HG03139 (cell line): ENCODE measurements around the gene TBX20.
"Not testable (repeated sequence)": the region's sequence is repeated elsewhere in the genome, so short reads cannot be mapped to it uniquely, and the experiment has no call there.

Experiments
- ATAC-seq: cut with Tn5 transposase; IDR thresholded peaks from one replicate; pipeline ENCODE4 v1.9.1; 2021; ENCODE audit not compliant: unreplicated experiment

Gene TBX20

DNA sequence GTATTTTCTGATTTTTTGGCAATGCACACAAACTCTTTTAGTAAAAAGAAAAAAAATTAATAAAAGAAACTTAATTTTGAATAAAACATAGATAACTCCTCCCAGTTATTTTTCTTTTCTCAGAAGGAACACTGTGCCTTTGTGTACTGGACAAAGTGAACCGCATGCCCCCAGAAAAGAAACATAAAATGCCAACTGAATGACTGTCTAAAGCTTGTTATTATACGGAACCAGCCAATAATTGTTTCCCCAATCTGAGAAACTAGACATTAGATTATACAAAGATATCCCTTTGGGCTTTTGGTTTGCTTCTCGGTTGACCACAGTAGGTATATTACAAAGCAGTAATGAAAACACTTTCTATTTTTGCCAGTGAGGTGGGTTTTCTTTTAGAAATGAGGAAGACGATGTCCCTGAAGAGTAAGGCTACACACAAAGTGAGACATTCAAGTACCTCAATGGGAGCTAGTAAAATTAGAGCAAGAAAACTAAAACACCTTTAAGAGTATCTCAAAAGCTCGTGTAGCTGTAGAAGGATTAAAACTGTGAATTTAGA is 25.3 kb downstream of the TBX20 start:
- ATAC-seq = not testable (repeated sequence)

GRCh38 chr7:35227438-35227837 is 26.5 kb downstream of the TBX20 start:
- ATAC-seq = not testable (repeated sequence)

- ATAC-seq = not testable (repeated sequence)
These were observed 31.5 kb downstream of the TBX20 start for GRCh38 chr7:35222445-35222844.

GRCh38 chr7:35220176-35220575 is 33.7 kb downstream of the TBX20 start:
- ATAC-seq = not testable (repeated sequence)

- ATAC-seq = not testable (repeated sequence)
These were observed 37.9 kb downstream of the TBX20 start for GRCh38 chr7:35216033-35216432.

DNA sequence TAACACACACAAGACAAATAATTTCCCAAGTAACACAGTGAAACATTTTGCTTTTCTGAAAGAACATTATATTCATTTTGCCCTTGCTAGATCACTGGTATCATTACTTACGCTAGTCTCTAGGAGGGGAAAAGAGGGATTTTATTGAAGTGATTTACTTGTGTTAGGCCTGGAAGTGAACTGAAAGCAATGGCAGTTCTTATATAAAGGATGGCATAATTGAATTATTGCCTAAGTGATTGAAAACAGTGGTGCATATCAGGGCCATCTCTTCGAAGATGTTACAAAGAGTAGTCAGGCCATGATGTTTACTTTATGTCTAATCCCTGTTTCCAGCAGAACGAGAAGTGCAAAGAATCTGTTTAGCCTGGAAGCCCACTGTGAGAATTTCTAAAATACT is 38.8 kb downstream of the TBX20 start:
- not testable (repeated sequence) for ATAC-seq

DNA sequence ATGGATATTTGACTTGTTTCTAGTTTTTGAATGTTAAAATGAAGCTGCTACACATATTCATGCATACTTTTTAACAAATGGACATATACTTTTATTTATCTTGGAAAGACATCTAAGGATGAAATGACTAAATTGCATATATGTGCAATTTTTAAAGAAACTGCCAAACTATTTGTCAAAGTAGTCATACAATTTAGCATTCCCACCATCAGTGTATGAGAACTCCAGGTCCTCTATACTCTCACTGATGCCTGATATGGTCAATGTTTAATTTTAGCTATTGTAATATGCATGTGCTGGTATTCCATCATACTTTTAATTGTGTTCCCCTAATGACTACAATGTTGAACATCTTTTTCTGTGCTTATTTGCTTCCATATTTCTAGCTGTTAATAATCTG is 47.0 kb downstream of the TBX20 start:
- ATAC-seq = not testable (repeated sequence)

GRCh38 chr7:35204850-35205249 is 49.0 kb downstream of the TBX20 start:
- ATAC-seq = not testable (repeated sequence)

DNA sequence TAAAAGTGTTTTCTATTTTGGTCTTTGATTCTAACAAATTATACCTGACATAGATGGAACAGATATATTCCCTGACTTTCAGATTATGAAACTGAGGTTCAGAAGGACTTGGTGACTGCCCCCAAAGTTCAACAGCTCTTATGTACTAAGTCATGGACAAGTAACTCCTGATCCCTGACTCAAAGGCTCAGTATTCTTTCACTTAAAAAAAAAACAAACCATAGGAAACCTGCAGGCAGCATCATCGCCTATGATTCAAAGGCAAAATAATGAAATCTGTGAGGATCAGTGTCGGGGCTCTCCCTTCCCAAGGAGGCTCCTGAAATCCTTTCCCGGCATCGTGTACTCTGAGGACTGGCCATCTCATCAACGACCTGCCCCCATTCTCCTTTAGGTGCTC is 49.9 kb downstream of the TBX20 start:
- ATAC-seq = not testable (repeated sequence)

GRCh38 chr7:35202353-35202752 is 51.5 kb downstream of the TBX20 start:
- ATAC-seq = not testable (repeated sequence)

DNA sequence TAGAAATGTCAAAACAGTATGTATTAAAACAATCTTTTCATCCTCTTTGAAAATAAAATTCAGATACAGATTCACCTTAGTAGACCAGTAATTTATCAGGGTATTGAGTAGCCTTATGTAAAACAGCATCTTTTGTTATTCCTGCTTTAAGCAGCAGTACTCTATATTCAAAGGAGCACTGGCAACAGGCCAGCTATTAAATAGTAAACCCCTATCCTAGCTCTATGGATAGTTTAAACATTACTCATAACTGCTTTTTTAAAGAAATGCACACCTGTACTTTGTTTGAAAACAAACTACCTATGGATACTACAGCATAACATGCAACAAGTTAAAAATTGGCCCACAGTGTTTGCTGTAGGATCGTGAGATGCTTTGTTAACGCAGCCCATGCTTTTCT is 53.7 kb downstream of the TBX20 start:
- not testable (repeated sequence) for ATAC-seq

- ATAC-seq = not testable (repeated sequence)
These were observed 55.3 kb downstream of the TBX20 start for GRCh38 chr7:35198370-35199140.

DNA sequence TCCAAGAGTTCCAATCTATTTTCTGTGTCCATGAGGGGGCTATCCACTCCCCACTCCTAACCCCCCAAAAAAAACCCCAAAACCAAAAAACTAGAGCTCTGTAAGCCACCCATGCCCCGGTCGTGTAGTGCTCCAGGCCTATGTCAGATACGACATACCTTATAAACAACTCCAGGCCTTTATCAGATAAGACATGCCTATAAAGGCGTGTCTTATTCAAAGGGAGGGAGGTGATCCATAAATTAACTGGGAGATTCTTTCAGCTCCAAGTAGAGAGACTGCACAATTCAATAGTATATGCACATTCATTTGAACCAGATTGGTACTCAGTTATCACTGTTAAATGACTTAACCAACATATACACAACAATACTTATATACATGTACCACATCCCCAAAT is 62.3 kb downstream of the TBX20 start:
- ATAC-seq = not testable (repeated sequence)

DNA sequence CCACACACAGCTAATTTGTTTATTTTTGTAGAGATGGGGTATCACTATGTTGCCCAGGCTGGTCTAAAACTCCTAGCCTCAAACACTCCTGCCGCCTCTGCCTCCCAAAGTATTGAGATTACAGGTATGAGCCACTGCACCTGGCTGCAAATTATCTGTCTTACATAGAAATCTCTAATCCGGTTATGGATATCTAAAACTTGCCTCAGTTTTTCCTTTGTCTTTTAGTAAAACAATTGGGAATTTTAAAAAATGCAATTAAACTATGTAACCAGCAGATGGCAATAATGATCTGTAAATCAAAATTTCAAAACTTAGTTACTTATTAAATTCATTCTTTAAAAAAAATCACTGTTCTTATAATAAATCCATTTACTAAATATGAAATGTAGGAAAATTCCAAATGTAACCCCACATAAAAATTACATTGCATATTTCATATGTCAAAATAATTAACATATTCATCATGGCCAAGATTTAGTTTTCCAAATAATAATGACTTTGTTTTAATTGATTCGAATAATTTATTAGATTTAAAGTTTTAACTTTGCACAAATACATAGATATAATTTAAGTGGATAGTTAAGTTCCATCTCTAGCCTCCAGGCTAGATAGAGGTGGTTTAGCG is 63.6 kb downstream of the TBX20 start:
- not testable (repeated sequence) for ATAC-seq

DNA sequence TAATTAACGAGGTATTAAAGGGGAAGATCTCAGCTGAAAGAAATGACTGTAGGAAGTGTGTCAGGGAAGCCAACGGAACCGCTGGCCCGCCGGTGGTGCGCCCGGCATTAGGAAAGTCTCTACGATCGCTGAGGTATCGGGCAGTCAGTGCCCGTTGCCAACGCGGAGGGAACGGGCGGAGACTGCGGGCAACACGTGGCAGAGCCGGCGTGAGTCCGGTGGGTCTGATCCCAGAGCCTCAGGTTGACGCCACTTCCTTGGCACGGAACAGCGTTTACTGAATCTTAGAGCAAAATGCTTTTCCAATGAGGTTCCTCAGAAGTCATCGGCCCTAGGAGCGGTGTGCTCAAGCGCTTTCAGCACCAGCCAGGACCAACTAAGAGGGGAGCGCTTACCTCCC is 67.1 kb downstream of the TBX20 start:
- ATAC-seq = not testable (repeated sequence)

DNA sequence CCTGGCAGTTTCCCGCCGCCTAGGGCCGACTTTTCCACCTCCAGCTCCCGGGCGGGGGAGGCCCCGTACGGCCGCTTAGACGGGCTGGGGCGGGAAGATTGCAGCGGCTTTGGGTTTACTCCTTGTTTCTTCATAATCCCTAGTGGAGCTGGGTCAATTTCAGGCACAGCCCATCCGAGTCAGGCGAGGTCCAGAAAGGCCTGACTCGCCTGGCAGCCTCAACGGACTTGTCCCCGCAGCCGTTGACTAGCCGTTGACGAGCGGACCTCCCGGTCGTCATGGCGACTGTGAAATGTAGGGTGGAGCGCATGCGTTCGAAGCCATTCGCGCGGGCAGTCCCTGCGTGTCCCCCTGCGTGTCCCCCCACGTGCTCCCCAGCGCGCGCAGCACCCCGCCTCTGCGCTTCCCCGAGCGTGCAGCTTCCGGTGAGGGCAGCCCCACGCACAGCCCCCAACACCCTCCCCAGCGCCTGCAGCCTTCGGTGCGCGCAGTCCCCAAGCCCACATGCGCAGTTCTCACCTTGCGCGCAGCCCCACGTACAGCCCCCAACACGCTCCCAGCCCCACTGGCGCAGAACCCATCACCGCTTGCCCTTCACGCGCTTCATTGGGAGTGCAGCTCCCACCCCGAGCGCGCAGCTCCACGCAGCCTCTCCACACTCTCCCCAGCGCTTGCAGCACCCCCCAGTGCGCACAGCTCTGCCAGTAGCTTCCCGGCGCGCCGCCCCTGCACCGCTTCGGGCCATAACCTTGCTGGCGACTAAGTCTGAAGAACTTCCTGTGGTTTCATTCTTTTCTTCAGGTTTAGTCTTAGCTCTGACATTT is 67.8 kb downstream of the TBX20 start:
- no peak for ATAC-seq

DNA sequence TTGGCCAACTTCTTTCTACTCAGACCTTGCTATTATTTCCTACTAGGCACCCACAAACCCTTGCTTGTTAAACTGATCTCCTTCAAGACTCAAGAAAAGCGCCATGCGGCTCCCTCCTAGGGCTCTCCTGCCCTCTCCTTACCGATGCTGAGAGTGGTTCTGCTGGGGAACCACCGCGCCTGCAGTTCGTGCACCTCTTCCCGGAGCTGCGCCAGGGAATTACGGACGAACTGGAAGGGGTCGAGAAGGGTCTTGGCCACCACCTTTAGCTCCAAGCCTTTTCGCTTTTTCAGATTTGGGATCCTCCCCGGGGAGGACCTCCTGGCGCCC is 68.4 kb downstream of the TBX20 start:
- ATAC-seq = not testable (repeated sequence)

GRCh38 chr7:35184961-35185360 is 68.9 kb downstream of the TBX20 start:
- not testable (repeated sequence) for ATAC-seq

GRCh38 chr7:35183873-35184503 is 69.9 kb downstream of the TBX20 start:
- ATAC-seq = not testable (repeated sequence)

- ATAC-seq = not testable (repeated sequence)
These were observed 73.2 kb downstream of the TBX20 start for GRCh38 chr7:35180665-35181064.

- not testable (repeated sequence) for ATAC-seq
These were observed 80.7 kb downstream of the TBX20 start for GRCh38 chr7:35173176-35173575.
